ENCODE measurements around the gene NINL. TPM values are rescaled to one million over a fixed set of nuclear protein-coding genes. Genes with fewer than 3 reads are reported as not detected.

NINL gene
- total RNA-seq, 2 donors from 2014 or later: 20.3 to 35.6 TPM

- Histone ChIP-seq H3K27me3 (replicated peaks; ENCODE audit: insufficient read depth) (no peaks in the 10 kb centered on the region), H3K9me3 (no peaks in the 10 kb centered on the region), H3K4me3 (no peak overlapping the region), H3K4me1 (ENCODE audit: control insufficient read depth in 1 of 2, low read depth in 2 of 2) (no peaks in the 10 kb centered on the region), H3K27ac (no peak overlapping the region), H3K36me3 (peaks cover 25% of the 10 kb centered on the region)
- no peak for TF ChIP-seq CTCF (IDR thresholded peaks at IDR 0.05)
- DNase-seq (ENCODE audit: low spot score): no peak
- ATAC-seq (ENCODE audit: insufficient number of reproducible peaks, low FRiP score, low read depth): no peak
Measured at GRCh38 chr20:25490656-25491445, 94.5 kb downstream of the NINL start.

DNA sequence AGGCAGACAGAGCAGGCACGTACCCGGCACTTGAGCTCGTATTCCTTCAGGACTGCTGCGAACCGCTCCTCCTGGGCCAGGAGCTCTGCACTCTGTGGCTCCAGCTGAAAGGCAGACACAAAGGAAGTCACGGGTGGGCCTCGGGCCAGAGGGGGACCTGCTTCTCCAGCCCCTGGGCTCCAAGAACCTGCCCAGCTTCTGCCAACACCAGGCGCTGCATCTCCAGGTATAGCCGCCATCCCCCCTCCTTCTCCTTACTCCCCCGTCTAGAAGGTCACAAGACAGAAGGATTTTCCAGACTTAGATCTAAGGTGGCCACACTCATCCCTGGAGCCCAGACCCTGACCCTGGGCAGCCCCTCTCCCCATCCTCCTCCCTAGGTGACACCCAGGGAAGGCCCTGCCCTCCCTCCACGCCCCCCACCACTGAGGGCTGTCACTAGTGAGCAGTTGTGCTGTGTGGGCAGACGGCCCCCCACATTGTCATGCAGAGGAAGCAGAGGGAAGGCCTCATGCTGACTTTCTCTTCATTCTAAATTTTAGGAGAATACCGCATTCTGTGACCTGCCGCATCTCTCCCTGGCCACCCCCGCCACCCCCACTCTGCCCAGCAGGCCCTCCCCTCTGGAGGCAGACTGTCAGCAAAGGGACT is 96.0 kb downstream of the NINL start:
- H3K9me3 ChIP-seq: no peaks in the 10 kb centered on the region
- H3K27ac ChIP-seq: no peak overlapping the region
- H3K4me1 ChIP-seq (ENCODE audit: control insufficient read depth in 1 of 2, low read depth in 2 of 2): no peaks in the 10 kb centered on the region
- H3K4me3 ChIP-seq: no peak overlapping the region
- no peak for DNase-seq (ENCODE audit: low spot score)
- ATAC-seq (ENCODE audit: insufficient number of reproducible peaks, low FRiP score, low read depth): no peak
- H3K27me3 ChIP-seq (replicated peaks; ENCODE audit: insufficient read depth): no peaks in the 10 kb centered on the region
- TF ChIP-seq CTCF (IDR thresholded peaks at IDR 0.05): no peak
- peaks cover 25% of the 10 kb centered on the region for H3K36me3 ChIP-seq

DNA sequence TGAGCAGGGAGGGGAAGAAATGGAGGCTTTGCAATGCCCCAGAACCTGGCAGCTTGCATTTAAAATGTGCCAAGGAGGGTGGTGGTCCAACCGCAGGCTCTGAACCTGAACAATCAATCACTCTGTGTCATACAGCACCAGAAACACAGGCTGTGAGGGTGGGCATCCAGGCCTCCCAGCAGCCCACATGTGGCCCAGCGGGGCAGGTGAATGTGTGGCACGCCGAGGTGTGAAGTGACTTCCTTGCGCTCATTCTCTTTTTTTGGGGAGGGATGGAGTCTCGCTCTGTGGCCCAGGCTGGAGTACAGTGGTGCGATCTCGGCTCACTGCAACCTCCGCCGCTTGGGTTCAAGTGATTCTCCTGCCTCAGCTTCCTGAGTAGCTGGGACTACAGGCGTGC is 97.4 kb downstream of the NINL start:
- H3K9me3 ChIP-seq: no peaks in the 10 kb centered on the region
- H3K27me3 ChIP-seq (replicated peaks; ENCODE audit: insufficient read depth): no peaks in the 10 kb centered on the region
- H3K27ac ChIP-seq: no peak overlapping the region
- ATAC-seq (ENCODE audit: insufficient number of reproducible peaks, low FRiP score, low read depth): no peak
- no peak for DNase-seq (ENCODE audit: low spot score)
- TF ChIP-seq CTCF (IDR thresholded peaks at IDR 0.05): no peak
- no peak overlapping the region for H3K4me3 ChIP-seq
- H3K36me3 ChIP-seq: peaks cover 25% of the 10 kb centered on the region
- no peaks in the 10 kb centered on the region for H3K4me1 ChIP-seq (ENCODE audit: control insufficient read depth in 1 of 2, low read depth in 2 of 2)

GRCh38 chr20:25487306-25487705 is 98.0 kb downstream of the NINL start:
- H3K27ac ChIP-seq: no peak overlapping the region
- H3K4me3 ChIP-seq: no peak overlapping the region
- no peak for TF ChIP-seq CTCF (IDR thresholded peaks at IDR 0.05)
- ATAC-seq (ENCODE audit: insufficient number of reproducible peaks, low FRiP score, low read depth) (no peak), DNase-seq (ENCODE audit: low spot score) (no peak)
- H3K36me3 ChIP-seq: peaks cover 25% of the 10 kb centered on the region
- no peaks in the 10 kb centered on the region for H3K9me3 ChIP-seq
- H3K27me3 ChIP-seq (replicated peaks; ENCODE audit: insufficient read depth): no peaks in the 10 kb centered on the region
- no peaks in the 10 kb centered on the region for H3K4me1 ChIP-seq (ENCODE audit: control insufficient read depth in 1 of 2, low read depth in 2 of 2)

GRCh38 chr20:25486377-25486776 is 99.0 kb downstream of the NINL start:
- DNase-seq (ENCODE audit: low spot score): no peak
- no peak for ATAC-seq (ENCODE audit: insufficient number of reproducible peaks, low FRiP score, low read depth)
- Histone ChIP-seq H3K4me1 (ENCODE audit: control insufficient read depth in 1 of 2, low read depth in 2 of 2) (no peaks in the 10 kb centered on the region), H3K4me3 (no peak overlapping the region), H3K9me3 (no peaks in the 10 kb centered on the region), H3K27me3 (replicated peaks; ENCODE audit: insufficient read depth) (no peaks in the 10 kb centered on the region), H3K27ac (no peak overlapping the region), H3K36me3 (peaks cover 31% of the 10 kb centered on the region)
- no peak for TF ChIP-seq CTCF (IDR thresholded peaks at IDR 0.05)

Measured in thoracic aorta (tissue), 2 donors.